ENCODE measurements around the gene TMEM273. TPM values are rescaled to one million over a fixed set of nuclear protein-coding genes. Genes with fewer than 3 reads are reported as not detected.

Gene TMEM273
- total RNA-seq, 1 donor from 2014 or later, result not detected

- DNase-seq (ENCODE audit: low read depth), result no peak
- TF ChIP-seq, protein P1, sequence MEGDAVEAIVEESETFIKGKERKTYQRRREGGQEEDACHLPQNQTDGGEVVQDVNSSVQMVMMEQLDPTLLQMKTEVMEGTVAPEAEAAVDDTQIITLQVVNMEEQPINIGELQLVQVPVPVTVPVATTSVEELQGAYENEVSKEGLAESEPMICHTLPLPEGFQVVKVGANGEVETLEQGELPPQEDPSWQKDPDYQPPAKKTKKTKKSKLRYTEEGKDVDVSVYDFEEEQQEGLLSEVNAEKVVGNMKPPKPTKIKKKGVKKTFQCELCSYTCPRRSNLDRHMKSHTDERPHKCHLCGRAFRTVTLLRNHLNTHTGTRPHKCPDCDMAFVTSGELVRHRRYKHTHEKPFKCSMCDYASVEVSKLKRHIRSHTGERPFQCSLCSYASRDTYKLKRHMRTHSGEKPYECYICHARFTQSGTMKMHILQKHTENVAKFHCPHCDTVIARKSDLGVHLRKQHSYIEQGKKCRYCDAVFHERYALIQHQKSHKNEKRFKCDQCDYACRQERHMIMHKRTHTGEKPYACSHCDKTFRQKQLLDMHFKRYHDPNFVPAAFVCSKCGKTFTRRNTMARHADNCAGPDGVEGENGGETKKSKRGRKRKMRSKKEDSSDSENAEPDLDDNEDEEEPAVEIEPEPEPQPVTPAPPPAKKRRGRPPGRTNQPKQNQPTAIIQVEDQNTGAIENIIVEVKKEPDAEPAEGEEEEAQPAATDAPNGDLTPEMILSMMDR (conservative IDR thresholded peaks at IDR 0.05; ENCODE audit: low read depth, low read length), result peak; percentile 88
Observed at GRCh38 chr10:49164559-49165188, 23.5 kb downstream of the TMEM273 start.

DNA sequence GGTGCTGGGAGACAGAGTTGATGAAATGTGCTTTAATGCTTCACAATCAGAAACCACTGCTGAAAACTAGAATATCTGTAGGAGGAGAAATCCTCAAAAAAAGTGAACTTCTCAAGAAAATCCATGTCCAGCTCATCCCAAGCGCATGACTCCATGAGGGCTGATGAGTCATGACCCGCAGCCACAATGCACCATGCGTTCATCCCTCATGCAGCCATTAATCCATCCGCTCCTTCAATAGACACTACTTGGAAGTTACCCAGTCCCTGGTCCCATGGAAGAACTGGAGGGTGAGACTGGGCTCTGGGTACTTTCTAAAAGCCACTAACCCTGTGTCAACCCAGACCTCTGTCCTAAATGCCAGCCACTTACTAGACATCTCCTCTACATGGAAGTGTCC lies 24.4 kb downstream of the TMEM273 start:
- DNase-seq (ENCODE audit: low read depth), result no peak
- TF ChIP-seq, protein P1 (conservative IDR thresholded peaks at IDR 0.05; ENCODE audit: low read depth, low read length), result no peak
- no peak overlapping the region for H3K4me3 ChIP-seq (ENCODE audit: low read depth, low read length)

More at GRCh38 chr10:49164559-49165188, 23.5 kb downstream of the TMEM273 start:
- no peak overlapping the region for H3K4me3 ChIP-seq (ENCODE audit: low read depth, low read length)

DNA sequence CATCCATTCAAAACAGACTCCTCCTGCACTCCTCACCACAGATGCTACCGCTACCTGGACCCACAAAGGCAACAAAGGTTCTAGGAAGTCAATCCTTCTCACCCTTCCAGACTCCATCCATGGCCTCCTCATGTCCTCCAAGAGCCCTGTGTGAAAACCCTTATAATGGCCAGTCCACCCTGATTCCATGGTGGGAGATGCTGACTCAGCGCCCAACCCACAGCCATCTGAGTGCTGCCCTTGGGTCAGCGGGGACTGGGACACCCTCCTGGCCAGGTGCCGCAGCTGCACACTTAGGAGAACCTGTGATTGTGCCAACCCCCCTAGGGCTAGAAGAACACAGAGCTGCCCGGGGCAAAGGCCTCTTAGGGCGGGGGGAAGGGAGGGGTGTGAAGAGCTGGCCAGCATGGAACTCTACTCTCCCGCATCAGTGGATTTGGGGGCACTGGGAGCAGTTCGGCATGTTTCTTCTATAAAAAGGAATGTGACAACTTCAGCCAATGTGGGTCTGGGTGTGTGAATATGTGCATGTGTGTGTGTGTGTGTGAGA lies 25.4 kb downstream of the TMEM273 start:
- DNase-seq (ENCODE audit: low read depth), result no peak
- H3K4me3 ChIP-seq (ENCODE audit: low read depth, low read length), result no peak overlapping the region
- TF ChIP-seq, protein P1 (conservative IDR thresholded peaks at IDR 0.05; ENCODE audit: low read depth, low read length), result no peak

DNA sequence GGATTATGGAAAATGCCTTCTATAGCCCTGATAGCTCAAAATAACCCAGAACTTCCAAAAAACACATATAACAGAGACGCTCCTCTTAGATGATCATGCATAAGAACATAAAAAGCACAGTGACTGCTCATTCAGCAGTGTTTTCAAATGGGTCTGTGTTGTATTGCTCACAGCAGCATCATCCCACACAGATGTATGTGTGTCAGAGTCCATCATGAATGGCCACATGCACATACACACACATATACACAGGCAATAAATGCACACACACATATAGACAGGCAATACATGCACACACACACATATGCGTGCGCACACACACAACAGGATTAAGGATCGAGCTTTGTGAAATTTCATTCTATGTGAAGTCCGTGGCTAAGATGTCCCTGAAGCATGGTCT lies 26.1 kb downstream of the TMEM273 start:
- TF ChIP-seq, protein P1 (conservative IDR thresholded peaks at IDR 0.05; ENCODE audit: low read depth, low read length), result no peak
- DNase-seq (ENCODE audit: low read depth), result no peak
- H3K4me3 ChIP-seq (ENCODE audit: low read depth, low read length), result no peak overlapping the region

- TF ChIP-seq, protein P1 (conservative IDR thresholded peaks at IDR 0.05; ENCODE audit: low read depth, low read length), result peak; percentile 55
- H3K4me3 ChIP-seq (ENCODE audit: low read depth, low read length), result no peak overlapping the region
- DNase-seq (ENCODE audit: low read depth), result peak; percentile 16
Observed at GRCh38 chr10:49161411-49161997, 26.7 kb downstream of the TMEM273 start.

DNA sequence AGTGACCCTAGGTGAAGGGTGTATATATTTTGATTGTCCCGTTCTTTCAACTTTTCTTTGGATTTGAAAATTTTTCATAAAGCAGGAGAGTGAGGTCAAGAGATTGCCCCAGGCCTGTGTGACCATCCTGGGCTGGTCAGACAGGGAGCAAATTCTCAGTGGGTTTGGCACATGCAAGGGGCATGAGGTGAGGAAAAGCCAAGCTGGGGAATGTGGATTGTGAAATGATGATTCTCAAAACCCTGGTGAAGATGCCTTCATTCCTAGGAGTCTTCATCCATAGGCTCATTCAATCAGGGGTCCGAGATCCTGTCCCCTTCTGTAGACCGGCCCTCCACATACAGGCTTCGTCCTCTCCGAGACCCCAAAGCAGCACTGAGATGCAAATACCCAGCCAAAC lies 27.4 kb downstream of the TMEM273 start:
- no peak overlapping the region for H3K4me3 ChIP-seq (ENCODE audit: low read depth, low read length)
- DNase-seq (ENCODE audit: low read depth), result no peak
- TF ChIP-seq, protein P1 (conservative IDR thresholded peaks at IDR 0.05; ENCODE audit: low read depth, low read length), result no peak
